ENCODE results near the gene PDE2A. TPM values are rescaled to one million over a fixed set of nuclear protein-coding genes. Genes with fewer than 3 reads are reported as not detected.
"Not testable (repeated sequence)": the region's sequence is repeated elsewhere in the genome, so short reads cannot be mapped to it uniquely, and the experiment has no call there.

PDE2A gene
- total and polyA plus RNA-seq, 8 donors: 8.4 to 13.8 (median 11.2) TPM

- DNase-seq (no peak), ATAC-seq (no peak)
- Histone ChIP-seq H3K4me3 (no peak overlapping the region), H3K9me3 (no peaks in the 10 kb centered on the region), H3K27ac (no peak overlapping the region), H3K36me3 (no peaks in the 10 kb centered on the region), H3K4me1 (no peaks in the 10 kb centered on the region), H3K27me3 (peaks cover 0 to 21% of the 10 kb centered on the region in 2 donors)
- intact Hi-C loops (cut with DNase I): no loop called here
- TF ChIP-seq, protein P1, sequence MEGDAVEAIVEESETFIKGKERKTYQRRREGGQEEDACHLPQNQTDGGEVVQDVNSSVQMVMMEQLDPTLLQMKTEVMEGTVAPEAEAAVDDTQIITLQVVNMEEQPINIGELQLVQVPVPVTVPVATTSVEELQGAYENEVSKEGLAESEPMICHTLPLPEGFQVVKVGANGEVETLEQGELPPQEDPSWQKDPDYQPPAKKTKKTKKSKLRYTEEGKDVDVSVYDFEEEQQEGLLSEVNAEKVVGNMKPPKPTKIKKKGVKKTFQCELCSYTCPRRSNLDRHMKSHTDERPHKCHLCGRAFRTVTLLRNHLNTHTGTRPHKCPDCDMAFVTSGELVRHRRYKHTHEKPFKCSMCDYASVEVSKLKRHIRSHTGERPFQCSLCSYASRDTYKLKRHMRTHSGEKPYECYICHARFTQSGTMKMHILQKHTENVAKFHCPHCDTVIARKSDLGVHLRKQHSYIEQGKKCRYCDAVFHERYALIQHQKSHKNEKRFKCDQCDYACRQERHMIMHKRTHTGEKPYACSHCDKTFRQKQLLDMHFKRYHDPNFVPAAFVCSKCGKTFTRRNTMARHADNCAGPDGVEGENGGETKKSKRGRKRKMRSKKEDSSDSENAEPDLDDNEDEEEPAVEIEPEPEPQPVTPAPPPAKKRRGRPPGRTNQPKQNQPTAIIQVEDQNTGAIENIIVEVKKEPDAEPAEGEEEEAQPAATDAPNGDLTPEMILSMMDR (IDR thresholded peaks at IDR 0.05): no peak
These were observed 117.8 kb downstream of the PDE2A start for GRCh38 chr11:72556433-72556832.

DNA sequence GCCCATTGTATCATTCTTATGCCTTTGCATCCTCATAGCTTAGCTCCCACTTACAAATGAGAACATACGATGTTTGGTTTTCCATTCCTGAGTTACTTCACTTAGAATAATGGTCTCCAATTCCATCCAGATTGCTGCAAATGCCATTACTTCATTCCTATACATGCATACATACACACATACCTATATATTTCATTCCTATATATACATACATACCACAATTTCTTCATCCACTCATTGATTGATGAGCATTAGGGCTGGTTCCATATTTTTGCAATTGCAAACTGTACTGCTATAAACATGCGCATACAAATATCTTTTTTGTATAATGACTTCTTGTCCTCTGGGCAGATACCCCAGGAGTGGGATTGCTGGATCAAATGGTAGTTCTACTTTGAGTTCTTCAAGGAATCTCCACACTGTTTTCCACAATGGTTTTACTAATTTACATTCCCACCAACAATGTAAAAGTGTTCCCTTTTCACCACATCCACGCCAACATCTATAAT, 119.2 kb downstream of the PDE2A start:
- H3K36me3 ChIP-seq; intact Hi-C loops (cut with DNase I); H3K4me1 ChIP-seq; H3K4me3 ChIP-seq; ATAC-seq; DNase-seq; H3K9me3 ChIP-seq; H3K27ac ChIP-seq: not testable (repeated sequence)
- H3K27me3 ChIP-seq: peaks cover 0 to 21% of the 10 kb centered on the region in 2 donors

DNA sequence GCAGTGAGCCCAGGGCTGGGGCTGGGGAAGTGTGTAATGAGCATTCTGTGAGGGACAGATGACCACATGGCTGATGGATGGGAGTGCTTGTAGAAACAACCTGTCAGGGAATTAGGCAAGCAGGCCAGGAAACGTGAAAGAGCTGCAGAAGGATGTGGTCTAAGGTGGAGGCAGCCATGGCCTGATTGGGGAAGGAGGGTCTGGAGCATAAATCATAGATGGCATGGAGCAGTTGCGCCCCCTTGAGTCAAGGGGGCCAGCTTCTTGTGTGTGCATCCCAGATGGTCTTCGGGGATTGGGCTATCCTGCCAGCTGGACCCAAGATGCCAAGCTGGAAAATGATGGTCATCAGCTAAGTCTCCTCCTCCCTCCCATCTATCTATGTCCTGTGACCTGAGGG, 120.5 kb downstream of the PDE2A start:
- DNase-seq: no peak
- H3K27me3 ChIP-seq: peaks cover 0 to 21% of the 10 kb centered on the region in 2 donors
- no peak overlapping the region for H3K4me3 ChIP-seq
- ATAC-seq: peak; percentile 47
- intact Hi-C loops (cut with DNase I): no loop called here
- H3K36me3 ChIP-seq: no peaks in the 10 kb centered on the region
- no peaks in the 10 kb centered on the region for H3K4me1 ChIP-seq
- TF ChIP-seq, protein P1 (IDR thresholded peaks at IDR 0.05): no peak
- no peak overlapping the region for H3K27ac ChIP-seq
- no peaks in the 10 kb centered on the region for H3K9me3 ChIP-seq

GRCh38 chr11:72552399-72552910, 121.8 kb downstream of the PDE2A start:
- TF ChIP-seq, protein P1 (IDR thresholded peaks at IDR 0.05): no peak
- H3K9me3 ChIP-seq: no peaks in the 10 kb centered on the region
- H3K36me3 ChIP-seq: no peaks in the 10 kb centered on the region
- intact Hi-C loops (cut with DNase I): no loop called here
- H3K27me3 ChIP-seq: peaks cover 0 to 19% of the 10 kb centered on the region in 2 donors
- no peaks in the 10 kb centered on the region for H3K4me1 ChIP-seq
- no peak for ATAC-seq
- no peak overlapping the region for H3K4me3 ChIP-seq
- no peak overlapping the region for H3K27ac ChIP-seq
- DNase-seq: no peak

GRCh38 chr11:72551571-72551970, 122.7 kb downstream of the PDE2A start:
- Histone ChIP-seq H3K9me3 (no peaks in the 10 kb centered on the region), H3K4me1 (no peaks in the 10 kb centered on the region), H3K4me3 (no peak overlapping the region), H3K27me3 (peaks cover 0 to 13% of the 10 kb centered on the region in 2 donors), H3K36me3 (no peaks in the 10 kb centered on the region), H3K27ac (no peak overlapping the region)
- intact Hi-C loops (cut with DNase I): no loop called here
- ATAC-seq (no peak), DNase-seq (no peak)
- TF ChIP-seq, protein P1 (IDR thresholded peaks at IDR 0.05): no peak

- Histone ChIP-seq H3K36me3 (no peaks in the 10 kb centered on the region), H3K4me1 (no peaks in the 10 kb centered on the region), H3K27me3 (peaks cover 0 to 10% of the 10 kb centered on the region in 2 donors), H3K27ac (no peak overlapping the region), H3K9me3 (no peaks in the 10 kb centered on the region), H3K4me3 (no peak overlapping the region)
- ATAC-seq (no peak), DNase-seq (no peak)
- intact Hi-C loops (cut with DNase I): no loop called here
- TF ChIP-seq, protein P1 (IDR thresholded peaks at IDR 0.05): no peak
These were observed 125.8 kb downstream of the PDE2A start for GRCh38 chr11:72548463-72548862.

Data from left lung (tissue), 10 donors.